Natural killer cell (primary cell): ENCODE measurements around the gene RBP4. TPM values are rescaled to one million over a fixed set of nuclear protein-coding genes. Genes with fewer than 3 reads are reported as not detected.

Experiments used
- ATAC-seq, 3 donors: fragments of 150-1000 bp in 2 of 3; fragments of 200-7000 bp in 1 of 3; cut with Tn5 transposase; 1 replicate in 1 of 3; 2 replicates in 2 of 3; pipeline ENCODE4 v1.10.0; 2021; ENCODE audit warnings: mild to moderate bottlenecking in 2 of 3, moderate library complexity in 2 of 3
- DNase-seq, 2 donors: peaks; one replicate each; pipeline versions ENCODE4 v3.0.0 to v3.0.0-alpha.2; 2013 to 2021; ENCODE audit warnings: mixed read lengths in 1 of 2
- H3K27ac ChIP-seq: one replicate; pipeline ENCODE4 v1.5.1; 2013; ENCODE audit warnings: mild to moderate bottlenecking, low read length
- H3K27me3 ChIP-seq: one replicate; pipeline ENCODE4 v1.6.1; 2013; ENCODE audit warnings: low read length; ENCODE audit not compliant: control insufficient read depth, insufficient read depth
- H3K36me3 ChIP-seq: one replicate; pipeline ENCODE4 v1.6.1; 2013; ENCODE audit warnings: low read length; ENCODE audit not compliant: control insufficient read depth, insufficient read depth
- H3K4me1 ChIP-seq: one replicate; pipeline ENCODE4 v1.6.1; 2013; ENCODE audit warnings: low read length; ENCODE audit not compliant: control insufficient read depth, insufficient read depth
- H3K4me3 ChIP-seq: one replicate; pipeline ENCODE4 v1.5.1; 2013; ENCODE audit warnings: low read length
- H3K9me3 ChIP-seq: one replicate; pipeline ENCODE4 v1.6.1; 2013; ENCODE audit warnings: low read length; ENCODE audit not compliant: control insufficient read depth, insufficient read depth
- H3K27ac Mint-ChIP-seq, 2 donors: one replicate each; pipeline ENCODE4 v1.8.0; 2022; ENCODE audit warnings: mild to moderate bottlenecking in 2 of 2, mixed read lengths in 2 of 2, moderate library complexity in 1 of 2
- H3K27me3 Mint-ChIP-seq, 2 donors: one replicate each; pipeline ENCODE4 v1.8.0; 2022; ENCODE audit warnings: low read depth in 2 of 2, mixed read lengths in 2 of 2
- H3K36me3 Mint-ChIP-seq: one replicate; pipeline ENCODE4 v1.8.0; 2022; ENCODE audit warnings: mixed read lengths
- H3K4me1 Mint-ChIP-seq, 2 donors: one replicate each; pipeline ENCODE4 v1.8.0; 2022; ENCODE audit warnings: mixed read lengths in 2 of 2
- H3K4me3 Mint-ChIP-seq: one replicate; pipeline ENCODE4 v1.8.0; 2022; ENCODE audit warnings: mild to moderate bottlenecking, moderate library complexity, mixed read lengths
- H3K9me3 Mint-ChIP-seq, 2 donors: one replicate each; pipeline ENCODE4 v1.8.0; 2022; ENCODE audit warnings: mixed read lengths in 2 of 2
- CTCF ChIP-seq: fragments of 200-600 bp; IDR thresholded peaks from one replicate; pipeline ENCODE4 v1.8.0; 2022; ENCODE audit warnings: antibody characterized with exemption
- WGBS: methylation state at CpG from one replicate; pipeline ENCODE4 v1.1.7; 2013; ENCODE audit warnings: missing lambda C conversion rate; ENCODE audit not compliant: insufficient coverage; 5-methylcytosine and 5-hydroxymethylcytosine counted together
- intact Hi-C: fragments of 100-400 bp; cut with micrococcal nuclease; formaldehyde crosslinking; loops from one replicate; pipeline ENCODE4 v1.14.2; 2022
- total RNA-seq, 4 donors: library from RNA; stranded (reverse); fragments of 120-200 nt in 1 of 4; gene quantifications; one replicate each; pipeline versions ENCODE4 v1.2.3 to v1.2.4, GENCODE V29; 2013 to 2022

Gene RBP4
- total RNA-seq, 3 donors from 2014 or later (not counting 1 experiment from before 2014, with no cell fraction given) = not detected

DNA sequence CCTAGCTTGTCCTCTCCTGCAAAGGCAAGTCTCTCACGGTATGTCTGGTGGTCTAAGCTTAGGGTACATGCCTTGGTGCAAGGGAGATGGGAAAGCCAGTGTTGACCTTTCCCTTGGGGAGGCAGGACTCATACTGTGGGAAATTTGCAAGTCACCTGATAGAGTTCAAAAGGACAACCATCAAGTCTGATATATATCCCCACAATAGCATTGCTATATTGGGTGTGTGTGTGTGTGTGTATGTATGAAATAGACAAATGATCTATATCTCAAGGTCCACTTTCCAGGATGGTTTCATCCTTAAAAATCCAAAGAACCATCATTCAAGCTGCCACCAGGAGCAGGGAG lies 46.7 kb downstream of the RBP4 start:
- no peak overlapping the region for H3K4me3 ChIP-seq
- intact Hi-C loops = loop anchor here (1.0 kb wide), 1 partner anchor 305 kb away; no protein-coding TSS in a partner anchor
- no peak for ATAC-seq
- WGBS = 95% methylated on average over 1 of the region's 1 CpG
- Mint-ChIP-seq H3K36me3 (no peaks in the 10 kb centered on the region), H3K27me3 (peaks cover 4 to 7% of the 10 kb centered on the region in 2 donors), H3K4me3 (no peak overlapping the region), H3K9me3 (no peaks in the 10 kb centered on the region), H3K27ac (no peak overlapping the region), H3K4me1 (no peaks in the 10 kb centered on the region)
- no peaks in the 10 kb centered on the region for H3K9me3 ChIP-seq
- no peaks in the 10 kb centered on the region for H3K27me3 ChIP-seq
- no peaks in the 10 kb centered on the region for H3K36me3 ChIP-seq
- H3K27ac ChIP-seq = no peak overlapping the region
- H3K4me1 ChIP-seq = no peaks in the 10 kb centered on the region
- no peak for TF ChIP-seq CTCF
- DNase-seq = no peak

DNA sequence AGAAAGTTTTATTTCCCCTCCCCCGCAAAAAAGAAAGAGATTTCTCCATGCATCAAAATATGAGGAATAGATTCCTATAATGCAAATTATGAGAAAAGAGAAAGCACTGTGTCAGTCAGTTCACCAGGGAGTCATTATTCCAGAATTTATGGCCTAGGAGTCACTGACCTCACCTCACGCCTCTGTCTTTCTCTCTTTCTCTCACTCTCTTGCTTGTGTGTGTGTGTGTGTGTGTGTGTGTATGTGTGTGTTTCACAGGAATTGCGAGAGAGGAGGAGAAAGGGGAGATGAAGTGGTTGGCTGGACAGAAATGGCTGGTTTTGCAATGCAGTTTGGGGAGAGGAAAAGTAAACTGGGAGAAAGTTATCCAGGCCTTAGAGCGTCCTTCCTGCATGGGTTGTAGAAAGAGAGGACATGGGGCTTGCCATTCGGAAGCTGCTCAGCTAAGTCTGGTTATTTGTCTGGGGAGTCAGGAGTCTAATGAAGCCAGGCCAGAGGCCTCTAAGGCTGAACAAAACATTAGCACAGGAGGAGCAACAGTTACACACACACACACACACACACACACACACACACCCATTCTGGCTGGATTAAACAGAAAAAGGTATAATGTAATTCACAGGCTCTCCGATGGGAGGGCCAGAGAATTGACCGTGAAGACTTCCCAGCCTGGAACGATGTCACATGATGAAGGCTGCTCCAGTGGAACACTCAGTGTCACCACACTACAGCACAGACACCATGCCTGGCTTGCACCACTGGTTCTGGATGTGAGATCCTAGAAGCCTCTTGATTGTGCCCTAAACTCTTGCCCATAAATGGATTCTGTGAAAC lies 47.3 kb downstream of the RBP4 start:
- DNase-seq (no peak), ATAC-seq (no peak)
- intact Hi-C loops = loop anchor here (1.0 kb wide), 1 partner anchor 306 kb away; no protein-coding TSS in a partner anchor
- H3K27me3 ChIP-seq = no peaks in the 10 kb centered on the region
- H3K27ac ChIP-seq = no peak overlapping the region
- Mint-ChIP-seq H3K9me3 (no peaks in the 10 kb centered on the region), H3K27ac (no peak overlapping the region), H3K4me3 (no peak overlapping the region), H3K4me1 (no peaks in the 10 kb centered on the region), H3K36me3 (no peaks in the 10 kb centered on the region), H3K27me3 (peaks cover 4 to 7% of the 10 kb centered on the region in 2 donors)
- WGBS = 88% methylated on average over 6 of the region's 8 CpGs
- H3K9me3 ChIP-seq = no peaks in the 10 kb centered on the region
- no peak for TF ChIP-seq CTCF
- H3K4me1 ChIP-seq = no peaks in the 10 kb centered on the region
- H3K36me3 ChIP-seq = no peaks in the 10 kb centered on the region
- no peak overlapping the region for H3K4me3 ChIP-seq

- Mint-ChIP-seq H3K4me1 (no peaks in the 10 kb centered on the region), H3K9me3 (no peaks in the 10 kb centered on the region), H3K4me3 (no peak overlapping the region), H3K27ac (no peak overlapping the region), H3K27me3 (peaks cover 3 to 7% of the 10 kb centered on the region in 2 donors), H3K36me3 (no peaks in the 10 kb centered on the region)
- H3K4me3 ChIP-seq = no peak overlapping the region
- no peak for ATAC-seq
- no peak for TF ChIP-seq CTCF
- H3K27ac ChIP-seq = no peak overlapping the region
- H3K27me3 ChIP-seq = no peaks in the 10 kb centered on the region
- intact Hi-C loops = no loop called here
- H3K36me3 ChIP-seq = no peaks in the 10 kb centered on the region
- H3K4me1 ChIP-seq = no peaks in the 10 kb centered on the region
- 100% methylated on average over 1 of the region's 3 CpGs for WGBS
- no peak for DNase-seq
- no peaks in the 10 kb centered on the region for H3K9me3 ChIP-seq
Measured at GRCh38 chr10:93552780-93553179, 48.3 kb downstream of the RBP4 start.
